Smooth muscle cell (in vitro differentiated cells): ENCODE results near the gene COL18A1. TPM values are rescaled to one million over a fixed set of nuclear protein-coding genes. Genes with fewer than 3 reads are reported as not detected.

ENCODE experiments used
- DNase-seq: peaks from one replicate; lab custom pipeline; 2025; ENCODE audit not compliant: unreplicated experiment; lab: John Stamatoyannopoulos, UW
- H2AFZ ChIP-seq: fragments of 200-600 bp; sonication (generic); 2 replicates; pipeline ENCODE4 v1.6.0; 2016; ENCODE audit warnings: antibody characterized with exemption, low read depth, mild to moderate bottlenecking
- H3F3A ChIP-seq: fragments of 200-600 bp; sonication (generic); 2 replicates; pipeline ENCODE4 v1.6.0; 2017; ENCODE audit warnings: antibody characterized with exemption, low read depth
- H3K27ac ChIP-seq: fragments of 200-600 bp; sonication (generic); 2 replicates; pipeline ENCODE4 v1.5.1; 2016; ENCODE audit warnings: low read depth, mild to moderate bottlenecking
- H3K27me3 ChIP-seq: fragments of 200-600 bp; sonication (generic); 2 replicates; pipeline ENCODE4 v1.6.1; 2016; ENCODE audit warnings: low read depth, mild to moderate bottlenecking
- H3K36me3 ChIP-seq: fragments of 200-600 bp; sonication (generic); 2 replicates; pipeline ENCODE4 v1.5.1; 2016; ENCODE audit warnings: low read depth
- H3K4me1 ChIP-seq: fragments of 200-600 bp; sonication (generic); 2 replicates; pipeline ENCODE4 v1.5.1; 2016; ENCODE audit warnings: low read depth
- H3K4me2 ChIP-seq: fragments of 200-600 bp; sonication (generic); 2 replicates; pipeline ENCODE4 v1.6.0; 2016; ENCODE audit warnings: mild to moderate bottlenecking
- H3K4me3 ChIP-seq: fragments of 200-600 bp; sonication (generic); 2 replicates; pipeline ENCODE4 v1.5.1; 2016; ENCODE audit warnings: mild to moderate bottlenecking
- H3K79me2 ChIP-seq: fragments of 200-600 bp; sonication (generic); 2 replicates; pipeline ENCODE4 v1.6.0; 2016; ENCODE audit warnings: low read depth, mild to moderate bottlenecking
- H3K9ac ChIP-seq: fragments of 200-600 bp; sonication (generic); 2 replicates; pipeline ENCODE4 v1.6.0; 2016; ENCODE audit warnings: low read depth
- H3K9me3 ChIP-seq: fragments of 200-600 bp; sonication (generic); replicated peaks from 2 replicates; pipeline ENCODE4 v1.5.1; 2016; ENCODE audit warnings: low read depth
- H4K20me1 ChIP-seq: fragments of 200-600 bp; sonication (generic); 2 replicates; pipeline ENCODE4 v1.6.0; 2016; ENCODE audit warnings: low read depth
- CTCF ChIP-seq: fragments of 200-600 bp; sonication (generic); IDR thresholded peaks from 2 replicates; pipeline ENCODE4 v1.5.1; 2017; ENCODE audit warnings: borderline replicate concordance, mild to moderate bottlenecking, antibody characterized with exemption; ENCODE audit not compliant: insufficient read depth, poor library complexity, severe bottlenecking
- WGBS: methylation state at CpG from one replicate; pipeline ENCODE4 v1.1.7; 2016; ENCODE audit warnings: low lambda C conversion rate; 5-methylcytosine and 5-hydroxymethylcytosine counted together
- microRNA-seq: library from miRNA; unstranded; fragments of <30 nt; microRNA quantifications from one replicate; pipeline ENCODE4, GENCODE V29; 2016; ENCODE audit warnings: borderline number of aligned reads
- polyA plus RNA-seq: library from polyadenylated mRNA; unstranded; fragments of >200 nt; fragmentation: Nextera tagmentation; extraction: Ambion mirVana; gene quantifications from 2 replicates; pipeline ENCODE4 v1.2.1, GENCODE V29; 2016
- small RNA-seq: library from RNA; depleted of rRNA; stranded (forward); fragments of <200 nt; gene quantifications from one replicate; pipeline ENCODE3, GENCODE V24; 2014
- total RNA-seq: library from RNA; depleted of rRNA; stranded (reverse); fragments of >200 nt; gene quantifications from 2 replicates; pipeline ENCODE4 v1.2.3, GENCODE V29; 2014

The COL18A1 gene
- total and polyA plus RNA-seq, 2 experiments from 2014 or later = 192 to 485 TPM

- Histone ChIP-seq H3K9me3 (no peaks in the 10 kb centered on the region), H3K9ac (no peak overlapping the region), H4K20me1 (no peaks in the 10 kb centered on the region), H3K27me3 (peaks cover 5% of the 10 kb centered on the region), H3F3A (no peaks in the 10 kb centered on the region), H3K27ac (no peak overlapping the region), H3K36me3 (no peaks in the 10 kb centered on the region), H3K4me3 (no peak overlapping the region), H3K4me1 (no peaks in the 10 kb centered on the region), H3K79me2 (no peaks in the 10 kb centered on the region), H3K4me2 (no peak overlapping the region), H2AFZ (no peak overlapping the region)
- WGBS = 53% methylated on average over 6 of the region's 6 CpGs
- TF ChIP-seq CTCF = no peak
- DNase-seq = no peak
Observed at GRCh38 chr21:45562965-45563364, 158.0 kb downstream of the COL18A1 start.

Small RNAs within 50 kb of the gene (microRNA-seq; reads per million reads assigned to microRNA genes)
- 70.1 reads per million, percentile 50 among the genes with 10 or more reads in this experiment for gene MIR6815

Small RNAs within 50 kb of the gene (small RNA-seq; reads per million reads assigned to genes)
- gene MIR6815 (0.16 reads per million), gene MTCO1P3 (not detected)

Other genes starting within 250 kb of the COL18A1 start
- gene POFUT2, start 117.3 kb upstream of the COL18A1 start, total RNA-seq = 32.1 and 58.3 TPM in 2 replicates
- gene POFUT2, start 117.3 kb upstream of the COL18A1 start, polyA plus RNA-seq = 69.6 and 70.0 TPM in 2 replicates
- gene SLC19A1, start 137.3 kb downstream of the COL18A1 start, total RNA-seq = 2.3 and 5.5 TPM in 2 replicates
- 15.4 and 33.2 TPM in 2 replicates for gene SLC19A1, start 137.3 kb downstream of the COL18A1 start, polyA plus RNA-seq
- 8.2 and 8.9 TPM in 2 replicates for gene PCBP3, start 238.6 kb downstream of the COL18A1 start, total RNA-seq
- 13.7 and 23.1 TPM in 2 replicates for gene PCBP3, start 238.6 kb downstream of the COL18A1 start, polyA plus RNA-seq